Keratinocyte (primary cell): ENCODE data around the gene MCRS1. TPM values are rescaled to one million over a fixed set of nuclear protein-coding genes. Genes with fewer than 3 reads are reported as not detected.

Experiments
- DNase-seq: peaks from one replicate; pipeline ENCODE4 v3.0.0-alpha.2; 2011; ENCODE audit warnings: low read depth, missing footprints, low spot score
- FAIRE-seq: peaks from 2 replicates; lab custom pipeline; 2011; peaks lifted over from hg19 to GRCh38; lab: Jason Lieb, UNC
- H2AFZ ChIP-seq: 2 replicates; pipeline ENCODE4 v1.6.0; 2012; ENCODE audit warnings: low read length, control low read depth, inconsistent platforms; ENCODE audit not compliant: control insufficient read depth
- H3K27ac ChIP-seq: 2 replicates; pipeline ENCODE4 v1.5.1; 2011; ENCODE audit warnings: low read length; ENCODE audit not compliant: control insufficient read depth, insufficient read depth
- H3K27me3 ChIP-seq: 3 replicates; pipeline ENCODE4 v1.6.0; 2011; ENCODE audit warnings: low read length; ENCODE audit not compliant: control insufficient read depth, insufficient read depth; ENCODE audit errors: extremely low read depth
- H3K36me3 ChIP-seq, 2 experiments: 2 replicates in 1 of 2; 3 replicates in 1 of 2; pipeline ENCODE4 v1.5.1; 2011; ENCODE audit warnings: low read length in 2 of 2, mild to moderate bottlenecking in 1 of 2; ENCODE audit not compliant: control insufficient read depth in 2 of 2, insufficient read depth in 2 of 2; ENCODE audit errors: extremely low read depth in 1 of 2
- H3K4me1 ChIP-seq: 3 replicates; pipeline ENCODE4 v1.5.1; 2011; ENCODE audit warnings: low read length; ENCODE audit not compliant: control insufficient read depth, insufficient read depth; ENCODE audit errors: extremely low read depth
- H3K4me2 ChIP-seq: 3 replicates; pipeline ENCODE4 v1.6.0; 2011; ENCODE audit warnings: low read depth, low read length; ENCODE audit not compliant: control insufficient read depth, insufficient read depth; ENCODE audit errors: extremely low read depth
- H3K4me3 ChIP-seq, 3 experiments: fragments of 200-600 bp in 1 of 3; sonication (generic) in 1 of 3; 2 replicates in 2 of 3; 3 replicates in 1 of 3; pipeline ENCODE4 v1.5.1; 2011 to 2016; ENCODE audit warnings: low read length in 3 of 3, mild to moderate bottlenecking in 3 of 3, control low read depth in 2 of 3, inconsistent platforms in 1 of 3, low read depth in 1 of 3, mixed read lengths in 1 of 3, mixed run types in 1 of 3, moderate library complexity in 1 of 3; ENCODE audit not compliant: control insufficient read depth in 2 of 3, insufficient read depth in 2 of 3; ENCODE audit errors: extremely low read depth in 1 of 3
- H3K79me2 ChIP-seq: 2 replicates; pipeline ENCODE4 v1.6.0; 2012; ENCODE audit warnings: low read length; ENCODE audit not compliant: control insufficient read depth, insufficient read depth
- H3K9ac ChIP-seq: 3 replicates; pipeline ENCODE4 v1.6.0; 2011; ENCODE audit warnings: low read length; ENCODE audit not compliant: control insufficient read depth, insufficient read depth; ENCODE audit errors: extremely low read depth
- H3K9me1 ChIP-seq: 3 replicates; pipeline ENCODE4 v1.6.0; 2011; ENCODE audit warnings: low read length; ENCODE audit not compliant: control insufficient read depth, insufficient read depth; ENCODE audit errors: extremely low read depth
- H3K9me3 ChIP-seq: 2 replicates; pipeline ENCODE4 v1.5.1; 2012; ENCODE audit warnings: low read depth, low read length; ENCODE audit not compliant: control insufficient read depth
- H4K20me1 ChIP-seq: 3 replicates; pipeline ENCODE4 v1.6.0; 2011; ENCODE audit warnings: low read length; ENCODE audit not compliant: control insufficient read depth, insufficient read depth; ENCODE audit errors: extremely low read depth
- EZH2 ChIP-seq: IDR thresholded peaks from one replicate; pipeline ENCODE4 v1.6.1; 2012; ENCODE audit warnings: inconsistent platforms, mild to moderate bottlenecking, low read length, moderate library complexity
- dilution Hi-C: fragments of 300-500 bp; cut with MboI; formaldehyde crosslinking; loops from one replicate; pipeline ENCODE4 v1.7.0; 2020; ENCODE audit warnings: low sequenced_read_pairs; ENCODE audit not compliant: extremely low pct_ligation_motif_present
- polyA plus RNA-seq, 5 experiments: library from polyadenylated mRNA; depleted of rRNA in 3 of 5; stranded (reverse) in 3 of 5; stranded (forward) in 1 of 5; unstranded in 1 of 5; fragments of >200 nt; gene quantifications; 1 replicate in 1 of 5; 2 replicates in 3 of 5; 3 replicates in 1 of 5; pipeline versions ENCODE4 v1.2.1 to v1.2.3, GENCODE V29; 2011 to 2012; ENCODE audit warnings: missing spikeins in 2 of 5, low read depth in 1 of 5, low replicate concordance in 1 of 5
- TF ChIP-seq, protein P1 (sequence below), 3 experiments: IDR thresholded peaks in 1 of 3; conservative IDR thresholded peaks in 1 of 3; optimal IDR thresholded peaks in 1 of 3; 2 replicates in 2 of 3; 3 replicates in 1 of 3; pipeline versions ENCODE3 to v1.5.1; 2011; ENCODE audit warnings: low read length in 3 of 3, mild to moderate bottlenecking in 3 of 3, moderate library complexity in 2 of 3, control low read depth in 1 of 3, inconsistent platforms in 1 of 3; ENCODE audit not compliant: insufficient read depth in 2 of 3; ENCODE audit errors: extremely low read depth in 1 of 3

MCRS1 gene
- polyA plus RNA-seq, 1 donor (not counting 4 experiments of a cell fraction or from before 2014, with no cell fraction given): 40.7 TPM

DNA sequence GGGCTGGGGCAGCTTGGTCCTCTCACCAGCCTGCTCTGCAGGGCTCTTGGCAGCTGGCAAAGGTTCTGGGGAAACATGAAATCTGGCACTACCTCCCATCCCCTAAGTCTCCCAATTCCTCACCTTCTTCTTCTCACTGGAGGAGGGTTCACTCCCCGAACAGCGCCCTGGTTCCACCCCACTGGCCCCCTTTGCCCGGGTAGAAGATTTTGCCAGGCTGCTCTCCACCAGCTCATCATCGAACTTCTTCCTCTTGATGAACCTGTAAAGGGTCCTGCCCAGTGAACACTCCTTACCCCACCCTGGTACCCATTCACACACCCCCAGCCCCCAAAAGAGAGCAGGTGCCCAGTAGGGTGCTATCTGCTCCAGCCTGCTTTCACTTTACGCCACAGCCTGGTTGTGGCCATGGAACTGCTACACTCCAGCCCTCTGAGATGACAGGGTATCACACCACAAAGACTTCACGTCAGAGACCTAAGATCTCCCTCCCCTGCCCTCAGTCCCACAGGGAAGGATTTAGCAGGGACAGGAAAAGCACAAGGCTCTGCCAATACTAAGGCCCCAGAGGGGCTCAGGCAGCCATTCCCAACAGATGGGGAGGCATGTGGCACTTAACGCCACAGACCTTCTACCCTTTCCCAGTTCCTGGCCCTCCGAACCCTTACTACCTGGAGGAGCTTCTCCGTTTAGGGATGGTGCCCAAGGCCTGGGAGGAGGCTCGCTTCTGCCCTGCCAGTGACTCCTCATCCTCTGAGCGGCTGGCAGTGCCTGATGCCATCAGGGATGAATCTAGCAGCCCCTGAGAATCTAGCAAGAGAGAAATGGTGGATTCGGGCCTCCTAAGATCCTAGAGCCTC, 2.3 kb downstream of the MCRS1 start:
- DNase-seq (no peak), FAIRE-seq (no peak)
- Histone ChIP-seq H3K36me3 (peaks cover 24 to 28% of the 10 kb centered on the region in 2 experiments), H3K9me1 (no peaks in the 10 kb centered on the region), H3K27ac (no peak overlapping the region), H4K20me1 (no peaks in the 10 kb centered on the region), H3K4me3 (no peak overlapping the region), H3K4me1 (peaks cover 10% of the 10 kb centered on the region), H3K4me2 (no peak overlapping the region), H3K27me3 (no peaks in the 10 kb centered on the region), H3K79me2 (peaks cover 31% of the 10 kb centered on the region), H3K9ac (no peak overlapping the region), H3K9me3 (no peaks in the 10 kb centered on the region), H2AFZ (no peak overlapping the region)
- dilution Hi-C loops: no loop called here
- TF ChIP-seq EZH2: no peak
- TF ChIP-seq, protein P1, sequence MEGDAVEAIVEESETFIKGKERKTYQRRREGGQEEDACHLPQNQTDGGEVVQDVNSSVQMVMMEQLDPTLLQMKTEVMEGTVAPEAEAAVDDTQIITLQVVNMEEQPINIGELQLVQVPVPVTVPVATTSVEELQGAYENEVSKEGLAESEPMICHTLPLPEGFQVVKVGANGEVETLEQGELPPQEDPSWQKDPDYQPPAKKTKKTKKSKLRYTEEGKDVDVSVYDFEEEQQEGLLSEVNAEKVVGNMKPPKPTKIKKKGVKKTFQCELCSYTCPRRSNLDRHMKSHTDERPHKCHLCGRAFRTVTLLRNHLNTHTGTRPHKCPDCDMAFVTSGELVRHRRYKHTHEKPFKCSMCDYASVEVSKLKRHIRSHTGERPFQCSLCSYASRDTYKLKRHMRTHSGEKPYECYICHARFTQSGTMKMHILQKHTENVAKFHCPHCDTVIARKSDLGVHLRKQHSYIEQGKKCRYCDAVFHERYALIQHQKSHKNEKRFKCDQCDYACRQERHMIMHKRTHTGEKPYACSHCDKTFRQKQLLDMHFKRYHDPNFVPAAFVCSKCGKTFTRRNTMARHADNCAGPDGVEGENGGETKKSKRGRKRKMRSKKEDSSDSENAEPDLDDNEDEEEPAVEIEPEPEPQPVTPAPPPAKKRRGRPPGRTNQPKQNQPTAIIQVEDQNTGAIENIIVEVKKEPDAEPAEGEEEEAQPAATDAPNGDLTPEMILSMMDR (optimal IDR thresholded peaks at IDR 0.05 in 1 of 3, IDR thresholded peaks at IDR 0.05 in 1 of 3, conservative IDR thresholded peaks at IDR 0.05 in 1 of 3; ENCODE audit: extremely low read depth in 1 of 3, insufficient read depth in 2 of 3, low read length in 3 of 3): no peak

DNA sequence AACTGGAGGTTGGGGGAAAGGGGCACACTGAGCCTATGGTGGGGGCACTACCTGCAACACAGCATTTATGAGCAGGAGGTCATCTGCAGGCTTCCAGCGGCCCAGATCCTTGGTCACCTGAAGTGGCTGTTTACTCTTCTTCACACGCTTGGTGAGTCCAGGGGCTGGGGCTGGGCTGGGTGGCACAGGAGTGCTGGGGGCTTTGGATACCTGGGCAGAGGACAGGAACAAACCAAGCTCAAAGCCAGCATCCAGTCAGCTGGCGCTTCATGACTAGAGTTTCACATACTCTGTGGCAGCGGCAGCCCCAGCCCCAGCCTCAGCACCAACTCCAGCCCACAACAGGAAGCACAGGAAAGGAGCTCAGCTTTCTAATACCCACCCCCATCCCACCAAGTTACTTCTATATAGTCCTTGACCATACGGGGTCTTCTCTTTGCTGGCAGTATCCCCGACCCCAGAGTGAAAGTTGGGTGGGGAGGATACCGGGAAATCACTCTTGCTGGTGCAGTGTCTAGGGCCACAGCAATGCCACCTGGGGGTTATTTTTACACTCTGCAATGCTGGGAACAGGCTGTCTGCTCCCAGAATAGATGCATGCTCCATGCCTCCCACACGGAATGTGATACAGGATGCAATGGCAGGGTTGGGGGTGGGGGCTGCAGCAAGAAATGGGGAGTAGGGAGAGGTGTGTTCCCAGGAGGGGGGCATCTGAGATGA, 3.1 kb downstream of the MCRS1 start:
- H3K4me2 ChIP-seq: no peak overlapping the region
- dilution Hi-C loops: no loop called here
- H3K27me3 ChIP-seq: no peaks in the 10 kb centered on the region
- no peaks in the 10 kb centered on the region for H4K20me1 ChIP-seq
- H3K9me1 ChIP-seq: no peaks in the 10 kb centered on the region
- H3K27ac ChIP-seq: no peak overlapping the region
- peaks cover 29 to 31% of the 10 kb centered on the region in 2 experiments for H3K36me3 ChIP-seq
- H3K9ac ChIP-seq: no peak overlapping the region
- peaks cover 10% of the 10 kb centered on the region for H3K4me1 ChIP-seq
- H3K79me2 ChIP-seq: peaks cover 28% of the 10 kb centered on the region
- H2AFZ ChIP-seq: no peak overlapping the region
- DNase-seq (no peak), FAIRE-seq (no peak)
- H3K4me3 ChIP-seq: no peak overlapping the region
- H3K9me3 ChIP-seq: no peaks in the 10 kb centered on the region
- TF ChIP-seq EZH2: no peak
- TF ChIP-seq, protein P1 (optimal IDR thresholded peaks at IDR 0.05 in 1 of 3, IDR thresholded peaks at IDR 0.05 in 1 of 3, conservative IDR thresholded peaks at IDR 0.05 in 1 of 3; ENCODE audit: extremely low read depth in 1 of 3, insufficient read depth in 2 of 3, low read length in 3 of 3): no peak
